ENCODE measurements around the gene KHNYN. TPM values are rescaled to one million over a fixed set of nuclear protein-coding genes. Genes with fewer than 3 reads are reported as not detected.
"Not testable (repeated sequence)": the region's sequence is repeated elsewhere in the genome, so short reads cannot be mapped to it uniquely, and the experiment has no call there.

The KHNYN gene
- total and polyA plus RNA-seq, 11 donors: 15.6 to 34.5 (median 20.1) TPM

- no peaks in the 10 kb centered on the region for H3K9me3 ChIP-seq
- ATAC-seq (no peak), DNase-seq (no peak)
- H3K27ac ChIP-seq: no peak overlapping the region
- no peak overlapping the region for H3K4me3 ChIP-seq
- WGBS, 4 donors: 86 to 93% (median 89%) methylated on average over 4 of the region's 4 CpGs
- H3K36me3 ChIP-seq: no peaks in the 10 kb centered on the region
- no peak for TF ChIP-seq POLR2A (IDR thresholded peaks at IDR 0.05)
- TF ChIP-seq, protein P1, sequence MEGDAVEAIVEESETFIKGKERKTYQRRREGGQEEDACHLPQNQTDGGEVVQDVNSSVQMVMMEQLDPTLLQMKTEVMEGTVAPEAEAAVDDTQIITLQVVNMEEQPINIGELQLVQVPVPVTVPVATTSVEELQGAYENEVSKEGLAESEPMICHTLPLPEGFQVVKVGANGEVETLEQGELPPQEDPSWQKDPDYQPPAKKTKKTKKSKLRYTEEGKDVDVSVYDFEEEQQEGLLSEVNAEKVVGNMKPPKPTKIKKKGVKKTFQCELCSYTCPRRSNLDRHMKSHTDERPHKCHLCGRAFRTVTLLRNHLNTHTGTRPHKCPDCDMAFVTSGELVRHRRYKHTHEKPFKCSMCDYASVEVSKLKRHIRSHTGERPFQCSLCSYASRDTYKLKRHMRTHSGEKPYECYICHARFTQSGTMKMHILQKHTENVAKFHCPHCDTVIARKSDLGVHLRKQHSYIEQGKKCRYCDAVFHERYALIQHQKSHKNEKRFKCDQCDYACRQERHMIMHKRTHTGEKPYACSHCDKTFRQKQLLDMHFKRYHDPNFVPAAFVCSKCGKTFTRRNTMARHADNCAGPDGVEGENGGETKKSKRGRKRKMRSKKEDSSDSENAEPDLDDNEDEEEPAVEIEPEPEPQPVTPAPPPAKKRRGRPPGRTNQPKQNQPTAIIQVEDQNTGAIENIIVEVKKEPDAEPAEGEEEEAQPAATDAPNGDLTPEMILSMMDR (IDR thresholded peaks at IDR 0.05): no peak
- H3K27me3 ChIP-seq: peaks cover 0 to 5% (median 0%) of the 10 kb centered on the region in 9 donors
- intact Hi-C loops (cut with DNase I): no loop called here
- H3K4me1 ChIP-seq: peaks cover 0 to 8% (median 0%) of the 10 kb centered on the region in 12 donors
Measured at GRCh38 chr14:24384169-24384568, 45.6 kb upstream of the KHNYN start.

- TF ChIP-seq, protein P1 (IDR thresholded peaks at IDR 0.05): no peak
- TF ChIP-seq POLR2A (IDR thresholded peaks at IDR 0.05): no peak
- DNase-seq (no peak), ATAC-seq (no peak)
- Histone ChIP-seq H3K27me3 (peaks cover 0 to 5% (median 0%) of the 10 kb centered on the region in 9 donors), H3K36me3 (no peaks in the 10 kb centered on the region), H3K9me3 (no peaks in the 10 kb centered on the region), H3K4me3 (no peak overlapping the region), H3K4me1 (peaks cover 0 to 12% (median 0%) of the 10 kb centered on the region in 12 donors), H3K27ac (no peak overlapping the region)
- intact Hi-C loops (cut with DNase I): no loop called here
- WGBS, 4 donors: 84 to 91% (median 87%) methylated on average over 4 of the region's 4 CpGs
Measured at GRCh38 chr14:24385524-24385923, 44.2 kb upstream of the KHNYN start.

DNA sequence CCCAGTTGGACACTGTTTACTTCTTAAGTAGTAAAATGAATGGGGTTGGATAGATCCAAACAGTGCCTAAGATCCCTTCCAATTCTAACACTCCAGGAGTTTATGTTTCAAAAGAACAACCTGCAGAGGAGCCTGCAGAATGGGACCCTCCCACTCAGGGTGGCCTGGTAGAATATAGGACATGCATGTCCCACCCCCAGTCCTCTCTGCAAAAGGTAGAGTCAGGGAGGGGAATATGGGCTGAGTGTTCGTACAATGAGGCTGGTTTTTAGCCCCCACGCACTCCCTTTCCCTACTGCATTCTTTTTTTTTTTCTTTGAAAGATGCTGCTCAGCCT is 42.8 kb upstream of the KHNYN start:
- no peak overlapping the region for H3K27ac ChIP-seq
- peaks cover 0 to 5% (median 0%) of the 10 kb centered on the region in 9 donors for H3K27me3 ChIP-seq
- H3K9me3 ChIP-seq: no peaks in the 10 kb centered on the region
- peaks cover 0 to 12% (median 0%) of the 10 kb centered on the region in 12 donors for H3K4me1 ChIP-seq
- no peak for ATAC-seq
- WGBS, 4 donors: 82 to 89% (median 85%) methylated on average over 2 of the region's 2 CpGs
- H3K4me3 ChIP-seq: no peak overlapping the region
- TF ChIP-seq POLR2A (IDR thresholded peaks at IDR 0.05): no peak
- TF ChIP-seq, protein P1 (IDR thresholded peaks at IDR 0.05): no peak
- H3K36me3 ChIP-seq: no peaks in the 10 kb centered on the region
- intact Hi-C loops (cut with DNase I): no loop called here
- DNase-seq: no peak

DNA sequence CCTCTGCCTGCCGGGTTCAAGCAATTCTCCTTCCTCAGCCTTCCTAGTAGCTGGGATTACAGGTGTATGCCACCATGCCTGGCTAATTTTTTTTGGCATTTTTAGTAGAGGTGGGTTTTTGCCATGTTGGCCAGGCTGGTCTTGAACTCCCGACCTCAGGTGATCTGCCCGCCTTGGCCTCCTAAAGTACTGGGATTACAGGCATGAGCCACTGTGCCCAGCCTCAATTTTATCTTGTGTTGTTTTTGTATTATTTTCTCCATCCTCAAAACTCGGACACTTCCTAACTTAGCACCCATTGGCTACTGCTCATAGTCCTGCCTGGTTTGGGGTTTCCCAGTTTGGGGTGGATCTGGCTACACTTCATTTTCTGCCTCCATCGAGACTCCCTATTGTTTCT is 42.2 kb upstream of the KHNYN start:
- H3K4me3 ChIP-seq: not testable (repeated sequence)

More for the DNA sequence above, 42.2 kb upstream of the KHNYN start:
- H3K9me3 ChIP-seq; intact Hi-C loops (cut with DNase I); H3K27ac ChIP-seq; H3K27me3 ChIP-seq; ATAC-seq; H3K36me3 ChIP-seq; DNase-seq: not testable (repeated sequence)
- 89 to 92% (median 90%) methylated on average over 5 of the region's 5 CpGs for WGBS, 4 donors
- H3K4me1 ChIP-seq: peaks cover 0 to 12% (median 0%) of the 10 kb centered on the region in 12 donors
